ENCODE measurements around the gene IGSF10. TPM values are rescaled to one million over a fixed set of nuclear protein-coding genes. Genes with fewer than 3 reads are reported as not detected.

IGSF10 gene
- total RNA-seq, 1 experiment from 2014 or later: 0.55 TPM

DNA sequence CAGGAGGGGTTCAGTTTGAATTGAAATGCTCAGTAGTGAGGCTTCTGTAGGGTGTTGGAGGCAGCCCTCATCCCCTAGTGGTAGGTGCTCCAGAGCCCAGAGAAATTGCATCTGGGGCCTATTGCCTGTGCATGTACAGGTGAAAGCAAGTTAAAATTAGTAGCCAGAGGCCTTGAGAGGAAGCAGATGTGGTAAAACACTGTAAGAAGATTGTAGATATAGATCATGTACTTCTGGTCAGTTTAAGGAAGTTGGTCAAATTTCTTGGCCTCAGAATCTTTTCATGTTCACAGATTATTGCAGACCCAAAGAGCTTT lies 34.6 kb downstream of the IGSF10 start:
- BruUV-seq (replicated peaks): no TSS peak
- Histone ChIP-seq H3K27me3 (ENCODE audit: insufficient read depth, low read depth) (no peaks in the 10 kb centered on the region), H3K79me2 (ENCODE audit: low read depth) (no peaks in the 10 kb centered on the region), H3K4me3 (no peak overlapping the region), H4K20me1 (ENCODE audit: insufficient read depth) (no peaks in the 10 kb centered on the region), H2AFZ (no peak overlapping the region), H3K4me1 (replicated peaks; ENCODE audit: insufficient read depth) (no peaks in the 10 kb centered on the region), H3F3A (ENCODE audit: insufficient read depth, low read depth) (no peaks in the 10 kb centered on the region), H3K9me2 (ENCODE audit: insufficient read depth) (peaks cover 4% of the 10 kb centered on the region; the same call in 1 of the 2 replicates), H3K27ac (no peak overlapping the region), H3K4me2 (no peak overlapping the region), H3K36me3 (ENCODE audit: low read depth) (no peaks in the 10 kb centered on the region), H3K9me3 (ENCODE audit: insufficient read depth, low read depth) (no peaks in the 10 kb centered on the region)
- TF ChIP-seq CTCF (conservative IDR thresholded peaks at IDR 0.05) (peak; percentile 33; the same call in 1 of the 2 replicates), EZH2 (IDR thresholded peaks at IDR 0.05; ENCODE audit: low read depth) (no peak)
- CTCF ChIA-PET: no interaction called here
- DNase-seq: no peak
- intact Hi-C loops (cut with micrococcal nuclease; ENCODE audit: unreplicated experiment): no loop called here
- POLR2A ChIA-PET (ENCODE audit: unreplicated experiment): no interaction called here

DNA sequence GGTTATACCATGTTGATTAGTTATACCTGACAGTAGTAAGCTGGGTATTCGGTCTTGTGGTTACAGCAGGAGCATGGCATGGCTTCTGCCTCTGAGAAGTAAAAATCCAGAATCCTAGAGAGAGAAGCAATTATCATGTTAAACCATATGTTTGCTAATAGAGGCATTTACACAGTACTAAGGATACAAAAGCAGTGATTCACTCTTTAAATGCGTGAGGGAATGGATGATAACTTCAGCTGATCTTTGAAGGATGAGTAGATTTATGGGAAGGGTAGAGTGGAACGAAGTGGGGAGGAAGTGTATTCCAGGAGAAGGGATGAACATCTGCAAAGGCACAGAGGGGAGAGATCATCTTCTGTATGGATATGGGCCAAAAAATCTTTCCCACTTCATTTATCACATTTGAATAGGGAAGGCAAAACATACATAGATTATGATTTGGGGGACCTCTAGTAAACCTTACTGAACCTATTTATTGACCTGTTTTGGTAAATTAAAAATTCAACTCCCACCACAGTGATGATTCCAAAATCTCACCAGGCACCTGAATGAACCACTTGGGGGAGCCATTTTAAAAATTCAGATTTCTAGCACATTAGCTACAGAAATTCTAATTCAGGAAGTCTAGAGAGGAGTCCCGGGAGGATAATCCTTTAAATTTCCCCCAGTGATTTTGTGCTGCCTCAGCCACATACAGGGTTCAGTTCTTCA lies 35.1 kb downstream of the IGSF10 start:
- Histone ChIP-seq H2AFZ (no peak overlapping the region), H3K79me2 (ENCODE audit: low read depth) (no peaks in the 10 kb centered on the region), H3K36me3 (ENCODE audit: low read depth) (no peaks in the 10 kb centered on the region), H3K9me2 (ENCODE audit: insufficient read depth) (peaks cover 4% of the 10 kb centered on the region; the same call in 1 of the 2 replicates), H3K4me2 (no peak overlapping the region), H3K4me1 (replicated peaks; ENCODE audit: insufficient read depth) (no peaks in the 10 kb centered on the region), H4K20me1 (ENCODE audit: insufficient read depth) (no peaks in the 10 kb centered on the region), H3K9me3 (ENCODE audit: insufficient read depth, low read depth) (no peaks in the 10 kb centered on the region), H3F3A (ENCODE audit: insufficient read depth, low read depth) (no peaks in the 10 kb centered on the region), H3K4me3 (no peak overlapping the region), H3K27me3 (ENCODE audit: insufficient read depth, low read depth) (no peaks in the 10 kb centered on the region), H3K27ac (no peak overlapping the region)
- ChIA-PET POLR2A (ENCODE audit: unreplicated experiment) (no interaction called here), CTCF (no interaction called here)
- BruUV-seq (replicated peaks): no TSS peak
- TF ChIP-seq CTCF (conservative IDR thresholded peaks at IDR 0.05): peak; percentile 54; the same call in 1 of the 2 replicates
- no peak for TF ChIP-seq EZH2 (IDR thresholded peaks at IDR 0.05; ENCODE audit: low read depth)
- intact Hi-C loops (cut with micrococcal nuclease; ENCODE audit: unreplicated experiment): no loop called here
- no peak for DNase-seq

DNA sequence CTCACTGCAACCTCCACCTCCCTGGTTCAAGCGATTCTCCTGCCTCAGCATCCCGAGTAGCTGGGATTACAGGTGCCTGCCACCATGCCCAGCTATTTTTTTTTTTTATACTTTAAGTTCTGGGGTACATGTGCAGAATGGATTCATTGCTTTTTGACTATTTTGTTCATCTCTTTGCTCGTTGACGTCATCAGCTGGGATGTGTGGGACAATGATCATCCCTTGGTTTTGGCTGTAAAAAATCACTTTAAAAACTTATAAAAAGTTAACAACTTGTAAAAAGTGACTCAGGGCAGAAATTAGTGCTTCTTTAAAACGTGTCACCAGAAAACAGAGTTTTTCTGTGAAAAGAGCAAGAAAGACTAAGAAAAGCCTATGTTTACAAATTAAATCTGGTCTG lies 37.8 kb downstream of the IGSF10 start:
- Histone ChIP-seq H2AFZ (no peak overlapping the region), H3K9me3 (ENCODE audit: insufficient read depth, low read depth) (no peaks in the 10 kb centered on the region), H3K36me3 (ENCODE audit: low read depth) (no peaks in the 10 kb centered on the region), H3K27me3 (ENCODE audit: insufficient read depth, low read depth) (no peaks in the 10 kb centered on the region), H4K20me1 (ENCODE audit: insufficient read depth) (no peaks in the 10 kb centered on the region), H3K4me3 (no peak overlapping the region), H3K4me2 (no peak overlapping the region), H3F3A (ENCODE audit: insufficient read depth, low read depth) (no peaks in the 10 kb centered on the region), H3K27ac (no peak overlapping the region), H3K79me2 (ENCODE audit: low read depth) (no peaks in the 10 kb centered on the region), H3K9me2 (ENCODE audit: insufficient read depth) (peaks cover 4% of the 10 kb centered on the region; the same call in 1 of the 2 replicates), H3K4me1 (replicated peaks; ENCODE audit: insufficient read depth) (no peaks in the 10 kb centered on the region)
- intact Hi-C loops (cut with micrococcal nuclease; ENCODE audit: unreplicated experiment): no loop called here
- BruUV-seq (replicated peaks): no TSS peak
- ChIA-PET POLR2A (ENCODE audit: unreplicated experiment) (interaction anchor here (0.9 kb wide), 1 partner anchor 15 kb away, joined by 4 read pairs; no protein-coding TSS in a partner anchor), CTCF (no interaction called here)
- no peak for DNase-seq
- TF ChIP-seq CTCF (conservative IDR thresholded peaks at IDR 0.05): no peak
- TF ChIP-seq EZH2 (IDR thresholded peaks at IDR 0.05; ENCODE audit: low read depth): no peak
